Posterior vena cava (tissue), 2 donors: ENCODE measurements around the gene TOR3A. TPM values are rescaled to one million over a fixed set of nuclear protein-coding genes. Genes with fewer than 3 reads are reported as not detected.

Source experiments
- DNase-seq: peaks from one replicate; pipeline ENCODE4 v3.0.0-alpha.2; 2020; ENCODE audit warnings: low spot score
- intact Hi-C, 2 donors: fragments of 100-400 bp; cut with DNase I; formaldehyde crosslinking; loops; one replicate each; pipeline versions ENCODE4 v1.14.1 to v1.14.2; 2022 to 2023
- total RNA-seq, 2 donors: library from RNA; stranded (reverse); fragmentation: NEBNext Ultra II Directional; extraction: Animal tissue kit (Norgen Biotek cat#: 25700); gene quantifications; one replicate each; pipeline ENCODE4 v1.2.1, GENCODE V29; 2021
- donor health status: DM: yes; HTN: yes; CAD: no.
- donor health status: DM: yes; HTN: yes; CAD: no.

The TOR3A gene
- total RNA-seq, 2 donors from 2014 or later, result 13.0 to 18.3 TPM

- intact Hi-C loops, result loop anchor here in 1 of 2 donors (5.0 kb wide), 1 partner anchor 651 kb away; no protein-coding TSS in a partner anchor
These were observed 14.1 kb downstream of the TOR3A start for GRCh38 chr1:179095924-179096323.

GRCh38 chr1:179099891-179100290, 18.0 kb downstream of the TOR3A start:
- no peak for DNase-seq
- intact Hi-C loops, result loop anchor here in 1 of 2 donors (5.0 kb wide), 1 partner anchor 647 kb away; no protein-coding TSS in a partner anchor

More at GRCh38 chr1:179095924-179096323, 14.1 kb downstream of the TOR3A start:
- no peak for DNase-seq

- no peak for DNase-seq
- intact Hi-C loops, result no loop called here
These were observed 19.7 kb downstream of the TOR3A start for GRCh38 chr1:179101566-179101965.

GRCh38 chr1:179103999-179104398, 22.1 kb downstream of the TOR3A start:
- intact Hi-C loops, result no loop called here
- no peak for DNase-seq

- intact Hi-C loops, result no loop called here
- no peak for DNase-seq
These were observed 22.9 kb downstream of the TOR3A start for GRCh38 chr1:179104611-179105250.

- intact Hi-C loops, result no loop called here
- DNase-seq, result no peak
These were observed 23.5 kb downstream of the TOR3A start for GRCh38 chr1:179105393-179105792.

- intact Hi-C loops, result no loop called here
- DNase-seq, result no peak
These were observed 26.1 kb downstream of the TOR3A start for GRCh38 chr1:179107706-179108629.

- intact Hi-C loops, result no loop called here
- DNase-seq, result no peak
These were observed 26.8 kb downstream of the TOR3A start for GRCh38 chr1:179108644-179109043.

- intact Hi-C loops, result no loop called here
- no peak for DNase-seq
These were observed 33.3 kb downstream of the TOR3A start for GRCh38 chr1:179115181-179115580.

GRCh38 chr1:179119513-179119912, 37.6 kb downstream of the TOR3A start:
- intact Hi-C loops, result no loop called here
- no peak for DNase-seq

GRCh38 chr1:179120736-179121135, 38.9 kb downstream of the TOR3A start:
- intact Hi-C loops, result loop anchor here (5.0 to 10.0 kb wide), 2 partner anchors 72 to 74 kb away; no protein-coding TSS in a partner anchor
- no peak for DNase-seq

- intact Hi-C loops, result loop anchor here (5.0 to 10.0 kb wide), 2 partner anchors 71 to 73 kb away; no protein-coding TSS in a partner anchor
- no peak for DNase-seq
These were observed 39.5 kb downstream of the TOR3A start for GRCh38 chr1:179121159-179121938.

GRCh38 chr1:179124873-179125272, 43.0 kb downstream of the TOR3A start:
- no peak for DNase-seq
- intact Hi-C loops, result loop anchor here (5.0 to 10.0 kb wide), 2 partner anchors 67 to 70 kb away; no protein-coding TSS in a partner anchor

- intact Hi-C loops, result loop anchor here in 1 of 2 donors (10.0 kb wide), 1 partner anchor 68 kb away; no protein-coding TSS in a partner anchor
- no peak for DNase-seq
These were observed 44.6 kb downstream of the TOR3A start for GRCh38 chr1:179126338-179127060.

GRCh38 chr1:179127163-179127895, 45.5 kb downstream of the TOR3A start:
- intact Hi-C loops, result loop anchor here in 1 of 2 donors (10.0 kb wide), 1 partner anchor 67 kb away; no protein-coding TSS in a partner anchor
- DNase-seq, result no peak

GRCh38 chr1:179128520-179128919, 46.6 kb downstream of the TOR3A start:
- DNase-seq, result no peak
- intact Hi-C loops, result loop anchor here in 1 of 2 donors (10.0 kb wide), 1 partner anchor 66 kb away; no protein-coding TSS in a partner anchor

- intact Hi-C loops, result loop anchor here in 1 of 2 donors (10.0 kb wide), 1 partner anchor 65 kb away; no protein-coding TSS in a partner anchor
- no peak for DNase-seq
These were observed 48.0 kb downstream of the TOR3A start for GRCh38 chr1:179129702-179130473.
